ENCODE data around the gene MRAP2. TPM values are rescaled to one million over a fixed set of nuclear protein-coding genes. Genes with fewer than 3 reads are reported as not detected.
"Not testable (repeated sequence)": the region's sequence is repeated elsewhere in the genome, so short reads cannot be mapped to it uniquely, and the experiment has no call there.

The MRAP2 gene
- total RNA-seq, 1 donor from 2014 or later: 0.72 TPM

DNA sequence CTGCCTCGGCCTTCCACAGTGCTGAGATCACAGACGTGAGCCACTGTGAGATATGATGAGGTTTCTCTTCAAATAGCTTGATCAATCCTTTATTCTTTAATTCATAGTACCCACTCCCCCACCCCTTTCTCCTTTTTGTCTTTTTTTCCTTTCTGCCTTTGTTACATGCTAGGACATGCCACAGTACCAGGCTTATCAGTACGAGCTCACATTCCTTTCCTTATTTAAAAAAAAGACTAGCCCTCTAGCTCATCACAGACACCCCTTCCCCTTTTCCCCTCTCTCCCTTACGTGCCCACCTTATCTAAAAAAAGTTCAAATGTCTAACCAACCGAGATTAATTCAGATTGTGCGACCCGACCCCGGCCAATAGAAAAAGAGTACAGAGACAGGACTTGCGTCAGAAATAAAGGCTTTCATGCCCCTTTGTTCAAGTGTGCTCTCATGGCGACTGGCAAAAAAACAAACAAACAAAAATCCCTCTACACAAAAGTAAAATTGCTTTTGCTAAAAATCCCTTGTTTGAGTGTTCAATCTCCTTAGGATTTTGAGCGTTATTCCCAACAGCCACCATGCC is 49.2 kb downstream of the MRAP2 start:
- no peaks in the 10 kb centered on the region for H3K4me1 ChIP-seq
- ATAC-seq (no peak), DNase-seq (no peak)
- H3K27ac ChIP-seq: no peak overlapping the region
- intact Hi-C loops (cut with DNase I): no loop called here
- no peaks in the 10 kb centered on the region for H3K27me3 ChIP-seq
- no peaks in the 10 kb centered on the region for H3K9me3 ChIP-seq
- TF ChIP-seq, protein P1, sequence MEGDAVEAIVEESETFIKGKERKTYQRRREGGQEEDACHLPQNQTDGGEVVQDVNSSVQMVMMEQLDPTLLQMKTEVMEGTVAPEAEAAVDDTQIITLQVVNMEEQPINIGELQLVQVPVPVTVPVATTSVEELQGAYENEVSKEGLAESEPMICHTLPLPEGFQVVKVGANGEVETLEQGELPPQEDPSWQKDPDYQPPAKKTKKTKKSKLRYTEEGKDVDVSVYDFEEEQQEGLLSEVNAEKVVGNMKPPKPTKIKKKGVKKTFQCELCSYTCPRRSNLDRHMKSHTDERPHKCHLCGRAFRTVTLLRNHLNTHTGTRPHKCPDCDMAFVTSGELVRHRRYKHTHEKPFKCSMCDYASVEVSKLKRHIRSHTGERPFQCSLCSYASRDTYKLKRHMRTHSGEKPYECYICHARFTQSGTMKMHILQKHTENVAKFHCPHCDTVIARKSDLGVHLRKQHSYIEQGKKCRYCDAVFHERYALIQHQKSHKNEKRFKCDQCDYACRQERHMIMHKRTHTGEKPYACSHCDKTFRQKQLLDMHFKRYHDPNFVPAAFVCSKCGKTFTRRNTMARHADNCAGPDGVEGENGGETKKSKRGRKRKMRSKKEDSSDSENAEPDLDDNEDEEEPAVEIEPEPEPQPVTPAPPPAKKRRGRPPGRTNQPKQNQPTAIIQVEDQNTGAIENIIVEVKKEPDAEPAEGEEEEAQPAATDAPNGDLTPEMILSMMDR (IDR thresholded peaks at IDR 0.05): no peak
- H3K36me3 ChIP-seq: no peaks in the 10 kb centered on the region
- H3K4me3 ChIP-seq: no peak overlapping the region

DNA sequence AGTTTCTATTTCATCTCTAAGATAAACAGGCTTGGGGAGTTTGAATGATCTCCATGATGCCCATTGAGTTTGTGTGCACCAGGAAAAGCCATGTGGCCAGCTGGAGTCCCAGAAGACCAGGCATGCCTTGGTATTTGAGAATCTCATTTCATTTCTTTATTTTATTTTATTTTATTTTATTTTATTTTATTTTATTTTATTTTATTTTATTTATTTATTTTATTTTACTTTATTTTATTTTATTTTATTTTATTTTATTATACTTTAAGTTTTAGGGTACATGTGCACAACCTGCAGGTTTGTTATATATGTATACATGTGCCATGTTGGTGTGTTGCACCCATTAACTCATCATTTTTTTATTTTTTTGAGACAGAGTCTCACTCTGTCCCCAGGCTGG is 51.1 kb downstream of the MRAP2 start:
- ATAC-seq; intact Hi-C loops (cut with DNase I); H3K27me3 ChIP-seq; H3K4me3 ChIP-seq; H3K4me1 ChIP-seq; H3K36me3 ChIP-seq; DNase-seq; H3K9me3 ChIP-seq; H3K27ac ChIP-seq: not testable (repeated sequence)

DNA sequence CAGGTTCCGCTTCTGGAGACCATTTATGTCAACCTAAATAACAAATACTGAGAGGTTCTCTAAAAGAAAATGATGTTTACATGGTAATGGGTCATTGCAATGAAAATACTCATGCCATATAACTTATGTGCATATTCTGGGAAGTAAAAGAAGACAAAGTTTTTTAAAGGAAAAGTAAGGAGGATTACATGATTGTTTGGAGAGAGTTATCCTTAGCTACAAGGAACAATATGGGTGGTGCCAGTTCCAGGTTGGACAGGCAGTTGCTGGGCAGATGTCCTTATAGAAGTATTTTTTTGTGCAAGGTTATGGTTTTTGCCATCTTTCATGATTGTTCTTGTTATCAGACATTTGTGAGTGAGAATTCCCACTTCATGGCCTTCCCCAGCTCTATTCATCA is 52.5 kb downstream of the MRAP2 start:
- no peak for ATAC-seq
- TF ChIP-seq, protein P1 (IDR thresholded peaks at IDR 0.05): no peak
- DNase-seq: no peak
- H3K27me3 ChIP-seq: no peaks in the 10 kb centered on the region
- H3K36me3 ChIP-seq: no peaks in the 10 kb centered on the region
- H3K4me3 ChIP-seq: no peak overlapping the region
- H3K9me3 ChIP-seq: no peaks in the 10 kb centered on the region
- intact Hi-C loops (cut with DNase I): no loop called here
- H3K4me1 ChIP-seq: no peaks in the 10 kb centered on the region
- H3K27ac ChIP-seq: no peak overlapping the region

DNA sequence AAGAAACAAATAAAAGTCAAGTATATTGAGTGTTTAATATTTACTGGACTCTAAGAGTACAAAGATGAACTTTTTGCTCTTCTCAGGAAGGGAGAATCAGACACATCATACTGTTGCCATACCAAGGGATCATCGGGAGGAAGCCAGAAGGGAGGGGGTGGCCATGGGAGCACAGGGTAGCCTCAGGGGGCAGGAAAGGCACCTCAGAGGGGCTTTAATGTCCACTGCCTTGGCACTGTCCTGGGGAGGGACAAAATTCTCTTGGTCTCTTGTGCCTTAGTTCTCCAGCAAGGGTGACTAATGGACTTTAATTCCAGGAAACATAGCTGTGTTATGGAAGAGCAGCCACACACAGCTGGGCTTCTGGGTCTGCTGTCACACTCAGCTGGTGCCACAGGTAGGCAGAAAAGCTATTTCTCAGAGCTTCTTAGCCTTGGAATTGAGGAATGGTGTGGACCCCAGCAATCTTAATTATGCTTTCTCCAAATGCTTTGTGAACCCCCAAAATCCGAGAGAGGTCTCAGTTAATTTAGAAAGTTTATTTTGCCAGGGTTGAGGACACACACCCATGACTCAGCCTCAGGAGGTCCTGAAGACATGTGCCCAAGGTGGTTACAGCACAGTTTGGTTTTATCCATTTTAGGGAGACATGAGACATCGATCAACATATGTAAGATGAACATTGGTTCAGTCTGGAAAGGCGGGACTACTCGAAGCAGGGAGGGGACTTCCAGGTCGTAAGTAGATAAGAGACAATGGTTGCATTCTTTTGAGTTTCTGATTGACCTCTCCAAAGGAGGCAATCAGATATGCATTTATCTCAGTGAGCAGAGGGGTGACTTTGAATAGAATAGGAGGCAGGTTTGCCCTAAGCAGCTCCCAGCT is 53.2 kb downstream of the MRAP2 start:
- H3K36me3 ChIP-seq: no peaks in the 10 kb centered on the region
- intact Hi-C loops (cut with DNase I): no loop called here
- DNase-seq: no peak
- H3K27me3 ChIP-seq: no peaks in the 10 kb centered on the region
- ATAC-seq: peak; percentile 26
- H3K4me3 ChIP-seq: no peak overlapping the region
- no peaks in the 10 kb centered on the region for H3K4me1 ChIP-seq
- H3K9me3 ChIP-seq: no peaks in the 10 kb centered on the region
- no peak overlapping the region for H3K27ac ChIP-seq
- TF ChIP-seq, protein P1 (IDR thresholded peaks at IDR 0.05): no peak

DNA sequence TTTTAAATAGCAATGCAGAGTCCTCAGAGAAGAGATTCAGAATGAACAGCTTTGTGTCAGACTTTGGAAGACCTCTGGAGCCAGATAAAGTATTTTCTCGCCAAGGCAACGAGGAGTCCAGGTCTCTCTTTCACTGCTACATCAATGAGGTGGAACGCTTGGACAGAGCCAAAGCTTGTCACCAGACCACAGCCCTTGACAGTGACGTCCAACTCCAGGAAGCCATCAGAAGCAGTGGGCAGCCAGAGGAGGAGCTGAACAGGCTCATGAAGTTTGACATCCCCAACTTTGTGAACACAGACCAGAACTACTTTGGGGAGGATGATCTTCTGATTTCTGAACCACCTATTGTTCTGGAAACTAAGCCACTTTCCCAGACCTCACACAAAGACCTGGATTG is 55.5 kb downstream of the MRAP2 start:
- Histone ChIP-seq H3K9me3 (no peaks in the 10 kb centered on the region), H3K4me1 (no peaks in the 10 kb centered on the region), H3K4me3 (no peak overlapping the region), H3K27me3 (no peaks in the 10 kb centered on the region), H3K27ac (no peak overlapping the region), H3K36me3 (no peaks in the 10 kb centered on the region)
- intact Hi-C loops (cut with DNase I): no loop called here
- TF ChIP-seq, protein P1 (IDR thresholded peaks at IDR 0.05): no peak
- DNase-seq (no peak), ATAC-seq (no peak)

DNA sequence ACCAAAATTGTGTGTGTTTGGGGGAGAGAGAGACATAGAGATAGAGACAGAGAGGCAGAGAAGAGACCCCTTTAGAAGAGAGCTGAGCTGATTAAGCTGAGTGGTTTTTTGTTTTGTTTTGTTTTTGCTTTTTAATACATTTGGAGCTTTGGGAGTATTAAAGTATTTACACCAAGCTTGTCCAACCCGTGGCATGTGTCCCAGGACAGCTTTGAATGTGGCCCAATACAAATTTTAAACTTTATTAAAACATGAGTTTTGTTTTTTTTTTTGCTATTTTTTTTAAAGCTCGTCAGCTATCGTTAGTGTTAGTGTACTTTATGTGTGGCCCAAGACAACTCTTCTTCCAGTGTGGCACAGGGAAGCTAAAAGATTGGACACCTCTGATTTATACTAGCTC is 56.0 kb downstream of the MRAP2 start:
- Histone ChIP-seq H3K27ac (no peak overlapping the region), H3K27me3 (no peaks in the 10 kb centered on the region), H3K36me3 (no peaks in the 10 kb centered on the region), H3K4me3 (no peak overlapping the region), H3K9me3 (no peaks in the 10 kb centered on the region), H3K4me1 (no peaks in the 10 kb centered on the region)
- no peak for ATAC-seq
- DNase-seq: no peak
- intact Hi-C loops (cut with DNase I): no loop called here
- TF ChIP-seq, protein P1 (IDR thresholded peaks at IDR 0.05): no peak

Data from upper lobe of right lung (tissue), 1 donor.